Kidney epithelial cell (primary cell): ENCODE data around the gene CYTH1. TPM values are rescaled to one million over a fixed set of nuclear protein-coding genes. Genes with fewer than 3 reads are reported as not detected.

Experiments
- DNase-seq: peaks from one replicate; pipeline ENCODE4 v3.0.0-alpha.2; 2010; ENCODE audit warnings: low read depth
- H3K27me3 ChIP-seq: 2 replicates; pipeline ENCODE4 v1.6.0; 2011; ENCODE audit warnings: low read length; ENCODE audit not compliant: control insufficient read depth, insufficient read depth
- H3K36me3 ChIP-seq: 2 replicates; pipeline ENCODE4 v1.5.1; 2011; ENCODE audit warnings: low read length; ENCODE audit not compliant: control insufficient read depth, insufficient read depth
- H3K4me3 ChIP-seq: 2 replicates; pipeline ENCODE4 v1.5.1; 2011; ENCODE audit warnings: low read depth, mild to moderate bottlenecking, control low read depth, low read length
- CTCF ChIP-seq: IDR thresholded peaks from 2 replicates; pipeline ENCODE4 v1.5.1; 2011; ENCODE audit warnings: mild to moderate bottlenecking, moderate library complexity, low read length, control low read depth, inconsistent platforms; ENCODE audit not compliant: insufficient read depth, poor library complexity, severe bottlenecking
- total RNA-seq: library from RNA; depleted of rRNA; stranded (reverse); fragments of >200 nt; gene quantifications from 2 replicates; pipeline ENCODE4 v1.2.3, GENCODE V29; 2015

Gene CYTH1
- total RNA-seq, 1 donor from 2014 or later, result 34.1 TPM

- no peaks in the 10 kb centered on the region for H3K27me3 ChIP-seq
- H3K36me3 ChIP-seq, result peaks cover 3% of the 10 kb centered on the region
- no peak for TF ChIP-seq CTCF
- DNase-seq, result no peak
- no peak overlapping the region for H3K4me3 ChIP-seq
These were observed 15.9 kb upstream of the CYTH1 start for GRCh38 chr17:78797691-78798585.

- no peak for DNase-seq
- Histone ChIP-seq H3K27me3 (no peaks in the 10 kb centered on the region), H3K36me3 (peaks cover 3% of the 10 kb centered on the region), H3K4me3 (no peak overlapping the region)
- TF ChIP-seq CTCF, result no peak
These were observed 15.1 kb upstream of the CYTH1 start for GRCh38 chr17:78797213-78797612.

GRCh38 chr17:78796517-78796900 lies 14.4 kb upstream of the CYTH1 start:
- TF ChIP-seq CTCF, result no peak
- Histone ChIP-seq H3K27me3 (no peaks in the 10 kb centered on the region), H3K36me3 (peaks cover 3% of the 10 kb centered on the region), H3K4me3 (no peak overlapping the region)
- DNase-seq, result no peak

GRCh38 chr17:78795861-78796516 lies 13.9 kb upstream of the CYTH1 start:
- no peak for TF ChIP-seq CTCF
- DNase-seq, result no peak
- H3K27me3 ChIP-seq, result no peaks in the 10 kb centered on the region
- H3K36me3 ChIP-seq, result peaks cover 3% of the 10 kb centered on the region
- no peak overlapping the region for H3K4me3 ChIP-seq

GRCh38 chr17:78794864-78795640 lies 13.0 kb upstream of the CYTH1 start:
- no peak for DNase-seq
- Histone ChIP-seq H3K4me3 (no peak overlapping the region), H3K36me3 (peaks cover 3% of the 10 kb centered on the region), H3K27me3 (no peaks in the 10 kb centered on the region)
- no peak for TF ChIP-seq CTCF
